Activated naive CD4-positive, alpha-beta T cell treated with anti-CD3 and anti-CD28 coated beads, Interleukin-2, amount 10 ng/mL, durations not matched to agents 7 days and 5 days (primary cell): ENCODE results near the gene OBSCN.

ENCODE experiments used
- CTCF ChIA-PET: fragments of 350-600 bp; sonication (Branson Sonifier 250); formaldehyde crosslinking; loops from one replicate; lab custom pipeline; 2021; ENCODE audit warnings: antibody characterized with exemption; lab: Charles Lee
- DNase-seq: peaks from one replicate; pipeline ENCODE4 v3.0.0-alpha.2; 2020
- H3K27ac Mint-ChIP-seq: one replicate; pipeline ENCODE4 v1.8.0; 2021; ENCODE audit warnings: mild to moderate bottlenecking, moderate library complexity, mixed read lengths
- H3K27me3 Mint-ChIP-seq: one replicate; pipeline ENCODE4 v1.8.0; 2021; ENCODE audit warnings: mild to moderate bottlenecking, mixed read lengths
- H3K36me3 Mint-ChIP-seq: one replicate; pipeline ENCODE4 v1.8.0; 2021; ENCODE audit warnings: mixed read lengths
- H3K4me1 Mint-ChIP-seq: one replicate; pipeline ENCODE4 v1.8.0; 2021; ENCODE audit warnings: mixed read lengths
- H3K4me3 Mint-ChIP-seq: one replicate; pipeline ENCODE4 v1.8.0; 2021; ENCODE audit warnings: mild to moderate bottlenecking, moderate library complexity, mixed read lengths
- H3K9me3 Mint-ChIP-seq: one replicate; pipeline ENCODE4 v1.8.0; 2021; ENCODE audit warnings: mixed read lengths

OBSCN gene, protein sequence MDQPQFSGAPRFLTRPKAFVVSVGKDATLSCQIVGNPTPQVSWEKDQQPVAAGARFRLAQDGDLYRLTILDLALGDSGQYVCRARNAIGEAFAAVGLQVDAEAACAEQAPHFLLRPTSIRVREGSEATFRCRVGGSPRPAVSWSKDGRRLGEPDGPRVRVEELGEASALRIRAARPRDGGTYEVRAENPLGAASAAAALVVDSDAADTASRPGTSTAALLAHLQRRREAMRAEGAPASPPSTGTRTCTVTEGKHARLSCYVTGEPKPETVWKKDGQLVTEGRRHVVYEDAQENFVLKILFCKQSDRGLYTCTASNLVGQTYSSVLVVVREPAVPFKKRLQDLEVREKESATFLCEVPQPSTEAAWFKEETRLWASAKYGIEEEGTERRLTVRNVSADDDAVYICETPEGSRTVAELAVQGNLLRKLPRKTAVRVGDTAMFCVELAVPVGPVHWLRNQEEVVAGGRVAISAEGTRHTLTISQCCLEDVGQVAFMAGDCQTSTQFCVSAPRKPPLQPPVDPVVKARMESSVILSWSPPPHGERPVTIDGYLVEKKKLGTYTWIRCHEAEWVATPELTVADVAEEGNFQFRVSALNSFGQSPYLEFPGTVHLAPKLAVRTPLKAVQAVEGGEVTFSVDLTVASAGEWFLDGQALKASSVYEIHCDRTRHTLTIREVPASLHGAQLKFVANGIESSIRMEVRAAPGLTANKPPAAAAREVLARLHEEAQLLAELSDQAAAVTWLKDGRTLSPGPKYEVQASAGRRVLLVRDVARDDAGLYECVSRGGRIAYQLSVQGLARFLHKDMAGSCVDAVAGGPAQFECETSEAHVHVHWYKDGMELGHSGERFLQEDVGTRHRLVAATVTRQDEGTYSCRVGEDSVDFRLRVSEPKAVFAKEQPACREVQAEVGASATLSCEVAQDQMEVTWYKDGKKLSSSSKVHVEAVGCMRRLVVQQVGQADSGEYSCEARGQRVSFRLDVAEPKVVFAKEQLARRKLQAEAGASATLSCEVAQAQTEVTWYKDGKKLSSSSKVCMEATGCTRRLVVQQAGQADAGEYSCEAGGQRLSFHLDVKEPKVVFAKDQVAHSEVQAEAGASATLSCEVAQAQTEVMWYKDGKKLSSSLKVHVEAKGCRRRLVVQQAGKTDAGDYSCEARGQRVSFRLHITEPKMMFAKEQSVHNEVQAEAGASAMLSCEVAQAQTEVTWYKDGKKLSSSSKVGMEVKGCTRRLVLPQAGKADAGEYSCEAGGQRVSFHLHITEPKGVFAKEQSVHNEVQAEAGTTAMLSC (N-terminal part only)

GRCh38 chr1:228207851-228208821 is at the start of gene OBSCN:
OBSCN (plus strand) TSS chr1:228208044; CDS start chr1:228211784, 3,740 bp downstream.
- no peak for DNase-seq
- H3K27me3 Mint-ChIP-seq: peaks cover 35% of the 10 kb centered on the region
- no peak within 1 kb of the TSS for H3K27ac Mint-ChIP-seq
- no peaks in the 10 kb centered on the region for H3K9me3 Mint-ChIP-seq
- no peak within 1 kb of the TSS for H3K4me3 Mint-ChIP-seq
- H3K36me3 Mint-ChIP-seq: no peaks in the 10 kb centered on the region
- CTCF ChIA-PET: no interaction called here
- H3K4me1 Mint-ChIP-seq: peaks cover 6% of the 10 kb centered on the region

- no peak for DNase-seq
- Mint-ChIP-seq H3K9me3 (no peaks in the 10 kb centered on the region), H3K36me3 (no peaks in the 10 kb centered on the region), H3K27ac (no peak overlapping the region), H3K27me3 (peaks cover 3% of the 10 kb centered on the region), H3K4me1 (peaks cover 45% of the 10 kb centered on the region), H3K4me3 (no peak overlapping the region)
- CTCF ChIA-PET: interaction anchor here (1.4 kb wide), 1 partner anchor 8 kb away, joined by 4 read pairs; no protein-coding TSS in a partner anchor
Observed at GRCh38 chr1:228158151-228159007, 49.5 kb upstream of the OBSCN start.

- Mint-ChIP-seq H3K9me3 (no peaks in the 10 kb centered on the region), H3K27ac (no peak overlapping the region), H3K4me1 (peaks cover 49% of the 10 kb centered on the region), H3K27me3 (peaks cover 3% of the 10 kb centered on the region), H3K36me3 (no peaks in the 10 kb centered on the region), H3K4me3 (no peak overlapping the region)
- DNase-seq: no peak
- CTCF ChIA-PET: no interaction called here
Observed at GRCh38 chr1:228159008-228159665, 48.7 kb upstream of the OBSCN start.

- CTCF ChIA-PET: no interaction called here
- H3K36me3 Mint-ChIP-seq: no peaks in the 10 kb centered on the region
- peaks cover 3% of the 10 kb centered on the region for H3K27me3 Mint-ChIP-seq
- H3K9me3 Mint-ChIP-seq: no peaks in the 10 kb centered on the region
- DNase-seq: no peak
- peaks cover 51% of the 10 kb centered on the region for H3K4me1 Mint-ChIP-seq
- no peak overlapping the region for H3K27ac Mint-ChIP-seq
- no peak overlapping the region for H3K4me3 Mint-ChIP-seq
Observed at GRCh38 chr1:228160201-228160761, 47.6 kb upstream of the OBSCN start.

GRCh38 chr1:228161362-228161761 is 46.5 kb upstream of the OBSCN start:
- CTCF ChIA-PET: interaction anchor here (0.8 kb wide), 1 partner anchor 31 kb away, joined by 3 read pairs; no protein-coding TSS in a partner anchor
- no peaks in the 10 kb centered on the region for H3K9me3 Mint-ChIP-seq
- DNase-seq: no peak
- no peak overlapping the region for H3K4me3 Mint-ChIP-seq
- peaks cover 3% of the 10 kb centered on the region for H3K27me3 Mint-ChIP-seq
- H3K4me1 Mint-ChIP-seq: peaks cover 46% of the 10 kb centered on the region
- H3K36me3 Mint-ChIP-seq: no peaks in the 10 kb centered on the region
- peak overlapping the region; percentile 42 for H3K27ac Mint-ChIP-seq

GRCh38 chr1:228161866-228162265 is 46.0 kb upstream of the OBSCN start:
- CTCF ChIA-PET: interaction anchor here (0.8 kb wide), 1 partner anchor 31 kb away, joined by 3 read pairs; no protein-coding TSS in a partner anchor
- peaks cover 3% of the 10 kb centered on the region for H3K27me3 Mint-ChIP-seq
- peak overlapping the region; percentile 60 for H3K27ac Mint-ChIP-seq
- H3K4me3 Mint-ChIP-seq: no peak overlapping the region
- H3K4me1 Mint-ChIP-seq: peaks cover 47% of the 10 kb centered on the region
- H3K36me3 Mint-ChIP-seq: no peaks in the 10 kb centered on the region
- DNase-seq: no peak
- H3K9me3 Mint-ChIP-seq: no peaks in the 10 kb centered on the region

- CTCF ChIA-PET: no interaction called here
- H3K4me3 Mint-ChIP-seq: no peak overlapping the region
- H3K27ac Mint-ChIP-seq: peak overlapping the region; percentile 52
- H3K27me3 Mint-ChIP-seq: peaks cover 3% of the 10 kb centered on the region
- no peak for DNase-seq
- H3K36me3 Mint-ChIP-seq: no peaks in the 10 kb centered on the region
- peaks cover 44% of the 10 kb centered on the region for H3K4me1 Mint-ChIP-seq
- H3K9me3 Mint-ChIP-seq: no peaks in the 10 kb centered on the region
Observed at GRCh38 chr1:228162286-228163006, 45.4 kb upstream of the OBSCN start.

DNA sequence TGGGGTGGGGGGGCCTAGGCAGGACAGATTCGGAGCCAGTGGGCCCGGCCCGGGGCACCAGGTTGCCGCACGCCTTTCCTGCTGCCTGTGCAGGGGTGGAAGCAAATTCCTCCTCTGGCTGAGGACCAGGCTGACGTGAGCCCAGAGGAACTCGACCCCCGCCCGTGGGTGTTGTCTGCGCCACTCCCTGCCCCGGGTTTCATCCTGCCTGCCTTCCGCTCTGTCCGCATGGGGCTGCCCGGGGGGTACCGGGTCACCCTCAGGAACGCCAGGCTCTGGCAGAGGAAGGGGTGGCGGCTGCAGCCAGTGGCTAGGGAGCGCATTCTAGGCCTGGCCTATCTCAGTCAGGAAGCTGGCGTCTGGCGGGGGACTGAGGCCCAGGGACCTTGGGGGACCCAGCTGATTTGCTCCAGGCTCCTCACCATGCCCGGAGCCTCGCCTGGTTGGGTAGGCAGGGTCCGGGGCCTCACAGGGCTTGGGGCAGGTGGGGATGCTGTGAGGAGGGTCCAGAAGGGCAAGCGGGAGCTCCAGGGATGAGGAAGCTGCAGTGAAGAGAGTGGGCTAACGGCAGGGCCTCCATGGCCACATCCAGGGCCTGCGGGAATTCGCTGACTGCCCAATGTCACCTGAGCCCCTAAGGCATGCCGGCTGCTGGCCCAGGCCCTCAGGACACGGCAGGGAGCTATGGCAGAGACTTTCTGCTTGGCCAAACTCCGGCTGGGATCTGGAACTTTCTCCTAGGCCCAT is 44.7 kb upstream of the OBSCN start:
- H3K9me3 Mint-ChIP-seq: no peaks in the 10 kb centered on the region
- H3K27ac Mint-ChIP-seq: no peak overlapping the region
- no peak for DNase-seq
- no peak overlapping the region for H3K4me3 Mint-ChIP-seq
- CTCF ChIA-PET: interaction anchor here (0.6 to 2.5 kb wide), 2 partner anchors 32 to 1946 kb away, joined by 3 to 14 read pairs; no protein-coding TSS in a partner anchor
- H3K4me1 Mint-ChIP-seq: peaks cover 48% of the 10 kb centered on the region
- H3K36me3 Mint-ChIP-seq: no peaks in the 10 kb centered on the region
- peaks cover 3% of the 10 kb centered on the region for H3K27me3 Mint-ChIP-seq

- peaks cover 3% of the 10 kb centered on the region for H3K36me3 Mint-ChIP-seq
- H3K27ac Mint-ChIP-seq: peak overlapping the region; percentile 96
- peaks cover 48% of the 10 kb centered on the region for H3K4me1 Mint-ChIP-seq
- no peak for DNase-seq
- CTCF ChIA-PET: interaction anchor here (0.6 to 2.5 kb wide), 2 partner anchors 33 to 1946 kb away, joined by 3 to 14 read pairs; no protein-coding TSS in a partner anchor
- H3K9me3 Mint-ChIP-seq: no peaks in the 10 kb centered on the region
- H3K4me3 Mint-ChIP-seq: peak overlapping the region; percentile 88
- peaks cover 3% of the 10 kb centered on the region for H3K27me3 Mint-ChIP-seq
Observed at GRCh38 chr1:228163776-228164519, 43.9 kb upstream of the OBSCN start.
